ENCODE results near the gene CHPF2.

Gene CHPF2

DNA sequence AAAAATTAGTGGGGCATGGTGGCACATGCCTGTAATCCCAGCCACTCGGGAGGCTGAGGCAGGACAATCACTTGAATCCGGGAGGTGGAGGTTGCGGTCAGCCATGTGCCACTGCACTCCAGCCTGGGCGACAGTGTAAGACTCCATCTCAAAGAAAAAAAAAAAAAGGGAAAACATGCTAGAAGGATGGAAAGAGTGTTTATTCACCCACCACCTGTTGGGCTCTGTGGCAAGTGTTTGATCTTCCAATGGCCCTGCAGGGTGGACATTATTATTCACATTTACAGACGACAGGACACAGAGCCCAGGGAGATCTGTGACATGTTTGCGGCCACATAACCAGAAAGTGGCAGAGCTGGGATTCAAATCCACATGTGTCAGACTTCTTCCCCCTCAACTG, 49.4 kb downstream of the CHPF2 start:
- POLR2A ChIA-PET (ENCODE audit: low non-redundant PET): no interaction called here
- no peak for DNase-seq (ENCODE audit: low spot score)
- no peak for TF ChIP-seq CTCF (conservative IDR thresholded peaks at IDR 0.05; ENCODE audit: low read depth)
- CTCF ChIA-PET: interaction anchor here (0.8 kb wide), 1 partner anchor 22 kb away, joined by 4 read pairs; no protein-coding TSS in a partner anchor
- no peak overlapping the region for H3K27ac ChIP-seq

GRCh38 chr7:151282111-151282510, 49.8 kb downstream of the CHPF2 start:
- CTCF ChIA-PET: interaction anchor here (0.7 to 0.8 kb wide), 2 partner anchors 22 to 32 kb away, joined by 3 to 4 read pairs; no protein-coding TSS in a partner anchor
- H3K27ac ChIP-seq: no peak overlapping the region
- TF ChIP-seq CTCF (conservative IDR thresholded peaks at IDR 0.05; ENCODE audit: low read depth): no peak
- POLR2A ChIA-PET (ENCODE audit: low non-redundant PET): no interaction called here
- DNase-seq (ENCODE audit: low spot score): no peak

DNA sequence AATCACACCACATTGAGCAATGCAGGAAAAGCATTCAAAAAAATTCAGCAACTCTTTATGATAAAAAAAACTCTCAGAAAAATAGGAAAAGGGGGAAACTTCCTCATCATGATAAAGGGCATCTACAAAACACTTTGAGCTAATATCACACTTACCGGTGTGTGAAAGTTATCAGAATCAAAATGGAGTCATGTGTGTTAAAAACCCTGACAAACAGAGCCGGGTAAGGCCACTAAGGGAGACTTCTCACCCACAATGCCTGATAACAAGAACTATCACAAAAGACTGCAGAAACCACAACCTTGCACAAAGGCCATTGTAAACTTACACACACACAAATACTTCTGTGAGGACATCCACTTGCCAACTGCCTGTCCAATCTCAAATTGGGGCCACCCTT, 51.0 kb downstream of the CHPF2 start:
- TF ChIP-seq CTCF (conservative IDR thresholded peaks at IDR 0.05; ENCODE audit: low read depth): no peak
- ChIA-PET CTCF (no interaction called here), POLR2A (ENCODE audit: low non-redundant PET) (no interaction called here)
- no peak overlapping the region for H3K27ac ChIP-seq
- no peak for DNase-seq (ENCODE audit: low spot score)

- no peak for DNase-seq (ENCODE audit: low spot score)
- H3K27ac ChIP-seq: no peak overlapping the region
- ChIA-PET POLR2A (ENCODE audit: low non-redundant PET) (no interaction called here), CTCF (no interaction called here)
- TF ChIP-seq CTCF (conservative IDR thresholded peaks at IDR 0.05; ENCODE audit: low read depth): no peak
Measured at GRCh38 chr7:151286148-151286547, 53.9 kb downstream of the CHPF2 start.

All from RWPE1 (cell line).